ENCODE data around the gene HECTD3.
"Not testable (repeated sequence)": the region's sequence is repeated elsewhere in the genome, so short reads cannot be mapped to it uniquely, and the experiment has no call there.

HECTD3 gene

DNA sequence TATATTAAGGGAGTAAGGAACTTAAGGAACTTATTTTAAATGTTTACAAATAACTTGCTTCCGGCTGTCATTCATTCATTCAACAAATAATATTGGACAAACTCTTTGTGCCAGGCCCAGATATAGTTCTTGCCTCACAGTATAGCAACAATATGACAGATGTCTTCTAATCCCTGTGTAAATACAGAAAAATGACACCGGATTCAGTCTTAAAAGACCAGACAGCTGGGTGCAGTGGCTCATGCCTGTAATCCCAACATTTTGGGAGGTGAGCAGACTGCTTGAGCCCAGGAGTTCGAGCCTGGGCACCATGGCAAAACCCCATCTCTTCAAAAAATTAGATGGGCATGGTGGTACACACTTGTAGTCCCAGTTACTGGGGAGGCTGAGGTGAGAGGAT, 48.4 kb downstream of the HECTD3 start:
- no peak overlapping the region for H3K4me3 ChIP-seq (ENCODE audit: low read depth, low read length)
- TF ChIP-seq, protein P1, sequence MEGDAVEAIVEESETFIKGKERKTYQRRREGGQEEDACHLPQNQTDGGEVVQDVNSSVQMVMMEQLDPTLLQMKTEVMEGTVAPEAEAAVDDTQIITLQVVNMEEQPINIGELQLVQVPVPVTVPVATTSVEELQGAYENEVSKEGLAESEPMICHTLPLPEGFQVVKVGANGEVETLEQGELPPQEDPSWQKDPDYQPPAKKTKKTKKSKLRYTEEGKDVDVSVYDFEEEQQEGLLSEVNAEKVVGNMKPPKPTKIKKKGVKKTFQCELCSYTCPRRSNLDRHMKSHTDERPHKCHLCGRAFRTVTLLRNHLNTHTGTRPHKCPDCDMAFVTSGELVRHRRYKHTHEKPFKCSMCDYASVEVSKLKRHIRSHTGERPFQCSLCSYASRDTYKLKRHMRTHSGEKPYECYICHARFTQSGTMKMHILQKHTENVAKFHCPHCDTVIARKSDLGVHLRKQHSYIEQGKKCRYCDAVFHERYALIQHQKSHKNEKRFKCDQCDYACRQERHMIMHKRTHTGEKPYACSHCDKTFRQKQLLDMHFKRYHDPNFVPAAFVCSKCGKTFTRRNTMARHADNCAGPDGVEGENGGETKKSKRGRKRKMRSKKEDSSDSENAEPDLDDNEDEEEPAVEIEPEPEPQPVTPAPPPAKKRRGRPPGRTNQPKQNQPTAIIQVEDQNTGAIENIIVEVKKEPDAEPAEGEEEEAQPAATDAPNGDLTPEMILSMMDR (conservative IDR thresholded peaks at IDR 0.05; ENCODE audit: low read depth, low read length), result no peak
- DNase-seq (ENCODE audit: low read depth), result no peak

DNA sequence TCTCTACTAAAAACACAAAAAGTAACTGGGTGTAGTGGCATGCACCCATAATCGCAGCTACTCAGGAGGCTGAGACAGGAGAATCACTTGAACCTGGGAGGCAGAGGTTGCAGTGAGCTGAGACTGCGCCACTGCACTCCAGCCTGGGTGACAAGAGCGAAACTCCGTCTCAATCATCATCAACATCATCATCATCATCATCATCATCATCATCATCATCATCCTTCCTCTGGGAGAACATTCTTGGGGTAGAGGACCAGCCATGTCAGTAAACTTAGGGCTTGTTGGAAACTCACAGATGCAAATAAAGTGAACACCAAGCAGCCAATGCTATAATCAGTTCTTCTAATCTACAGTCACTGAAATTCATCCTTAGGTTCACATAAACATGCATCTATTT, 49.1 kb downstream of the HECTD3 start:
- DNase-seq (ENCODE audit: low read depth); H3K4me3 ChIP-seq (ENCODE audit: low read depth, low read length): not testable (repeated sequence)

DNA sequence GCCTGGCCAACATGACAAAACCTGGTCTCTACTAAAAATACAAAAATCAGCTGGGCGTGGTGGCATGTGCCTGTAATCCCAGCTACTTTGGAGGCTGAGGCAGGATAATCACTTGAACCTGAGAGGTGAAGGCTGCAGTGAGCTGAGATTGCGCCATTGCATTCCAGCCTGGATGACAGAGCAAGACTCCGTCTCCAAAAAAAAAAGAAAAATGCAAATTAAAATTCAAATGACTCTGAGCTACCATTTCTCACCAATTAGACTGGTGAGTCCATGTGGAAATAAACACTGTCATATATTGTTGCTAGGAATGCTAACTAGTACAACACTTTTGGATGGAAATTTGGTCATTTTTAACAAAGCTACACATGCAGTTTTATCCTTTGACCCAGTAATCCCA, 53.6 kb downstream of the HECTD3 start:
- DNase-seq (ENCODE audit: low read depth), result peak; percentile 23
- H3K4me3 ChIP-seq (ENCODE audit: low read depth, low read length), result not testable (repeated sequence)

DNA sequence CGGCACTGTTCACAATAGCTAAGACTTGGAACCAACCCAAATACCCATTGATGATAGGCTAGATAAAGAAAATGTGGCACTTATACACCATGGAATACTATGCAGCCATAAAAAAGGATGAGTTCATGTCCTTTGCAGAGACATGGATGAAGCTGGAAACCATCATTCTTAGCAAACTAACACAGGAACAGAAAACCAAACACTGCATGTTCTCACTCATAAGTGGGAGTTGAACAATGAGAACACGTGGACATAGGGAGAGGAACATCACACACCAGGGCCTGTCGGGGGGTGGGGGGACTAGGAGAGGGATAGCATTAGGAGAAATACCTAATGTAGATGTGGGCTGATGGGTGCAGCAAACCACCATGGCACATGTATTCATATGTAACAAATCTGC, 55.0 kb downstream of the HECTD3 start:
- not testable (repeated sequence) for DNase-seq (ENCODE audit: low read depth); H3K4me3 ChIP-seq (ENCODE audit: low read depth, low read length)

Data from choroid plexus epithelial cell (primary cell).